Gastroesophageal sphincter (tissue), 4 donors: ENCODE measurements around the gene GGT6. TPM values are rescaled to one million over a fixed set of nuclear protein-coding genes. Genes with fewer than 3 reads are reported as not detected.
"Not testable (repeated sequence)": the region's sequence is repeated elsewhere in the genome, so short reads cannot be mapped to it uniquely, and the experiment has no call there.

Experiments
- ATAC-seq: fragments of 150-250 bp; one replicate; pipeline ENCODE4 v1.9.1; 2016; ENCODE audit warnings: mild to moderate bottlenecking, moderate library complexity
- H3K27ac ChIP-seq, 4 donors: fragments of 200-600 bp; sonication (generic) in 3 of 4; 1 replicate in 3 of 4; 2 replicates in 1 of 4; pipeline ENCODE4 v1.5.1; 2016 to 2019
- H3K27me3 ChIP-seq: fragments of 200-600 bp; sonication (generic); one replicate; pipeline ENCODE4 v1.5.1; 2019
- H3K36me3 ChIP-seq, 2 donors: fragments of 200-600 bp; sonication (generic); one replicate each; pipeline ENCODE4 v1.5.1; 2019; ENCODE audit warnings: control low read depth in 1 of 2
- H3K4me1 ChIP-seq, 3 donors: fragments of 200-600 bp; sonication (generic); 1 replicate in 2 of 3; 2 replicates in 1 of 3; pipeline ENCODE4 v1.5.1; 2016 to 2019; ENCODE audit warnings: control low read depth in 2 of 3
- H3K4me3 ChIP-seq, 2 donors: fragments of 200-600 bp; sonication (generic); one replicate each; pipeline ENCODE4 v1.5.1; 2019; ENCODE audit warnings: mild to moderate bottlenecking in 1 of 2, moderate library complexity in 1 of 2
- H3K9me3 ChIP-seq, 3 donors: fragments of 200-600 bp; sonication (generic); one replicate each; pipeline ENCODE4 v1.5.1; 2017 to 2019; ENCODE audit warnings: control low read depth in 2 of 3
- EP300 ChIP-seq: sonication (generic); formaldehyde crosslinking; IDR thresholded peaks from one replicate; pipeline ENCODE4 v1.6.1; 2017; ENCODE audit warnings: antibody characterized with exemption, mild to moderate bottlenecking
- POLR2A ChIP-seq, 2 donors: fragments of 450-650 bp; IDR thresholded peaks; one replicate each; pipeline ENCODE4 v1.6.1; 2017; ENCODE audit warnings: antibody characterized with exemption in 2 of 2, mild to moderate bottlenecking in 2 of 2, moderate library complexity in 1 of 2
- POLR2AphosphoS5 ChIP-seq: sonication (generic); formaldehyde crosslinking; IDR thresholded peaks from one replicate; pipeline ENCODE4 v1.6.1; 2017; ENCODE audit warnings: antibody characterized with exemption
- WGBS, 2 donors: methylation state at CpG; one replicate each; pipeline ENCODE4 v1.1.5; 2018; ENCODE audit warnings: low coverage in 1 of 2; 5-methylcytosine and 5-hydroxymethylcytosine counted together
- total RNA-seq, 4 donors: library from RNA; depleted of rRNA; stranded (reverse); fragments of >200 nt; gene quantifications; one replicate each; pipeline ENCODE4 v1.1.0, GENCODE V29; 2016
- TF ChIP-seq, protein P1 (sequence below), 4 experiments: fragments of 200-600 bp in 2 of 4; fragments of 450-650 bp in 2 of 4; sonication (generic) in 1 of 4; IDR thresholded peaks; one replicate each; pipeline ENCODE4 v1.5.1; 2017 to 2019; ENCODE audit warnings: antibody characterized with exemption in 4 of 4, mild to moderate bottlenecking in 2 of 4, moderate library complexity in 2 of 4

The GGT6 gene
- total RNA-seq, 4 donors from 2014 or later: 0.27 to 5.9 (median 0.47) TPM; not detected in 1

- H3K4me1 ChIP-seq: peaks cover 0 to 42% (median 15%) of the 10 kb centered on the region in 3 donors
- peak overlapping the region; percentile 48 to 90 (median 84) for H3K27ac ChIP-seq
- H3K4me3 ChIP-seq: no peak overlapping the region
- H3K36me3 ChIP-seq: peaks cover 0 to 6% of the 10 kb centered on the region in 2 donors
- no peak for ATAC-seq
- no peak for TF ChIP-seq POLR2AphosphoS5
- TF ChIP-seq, protein P1, sequence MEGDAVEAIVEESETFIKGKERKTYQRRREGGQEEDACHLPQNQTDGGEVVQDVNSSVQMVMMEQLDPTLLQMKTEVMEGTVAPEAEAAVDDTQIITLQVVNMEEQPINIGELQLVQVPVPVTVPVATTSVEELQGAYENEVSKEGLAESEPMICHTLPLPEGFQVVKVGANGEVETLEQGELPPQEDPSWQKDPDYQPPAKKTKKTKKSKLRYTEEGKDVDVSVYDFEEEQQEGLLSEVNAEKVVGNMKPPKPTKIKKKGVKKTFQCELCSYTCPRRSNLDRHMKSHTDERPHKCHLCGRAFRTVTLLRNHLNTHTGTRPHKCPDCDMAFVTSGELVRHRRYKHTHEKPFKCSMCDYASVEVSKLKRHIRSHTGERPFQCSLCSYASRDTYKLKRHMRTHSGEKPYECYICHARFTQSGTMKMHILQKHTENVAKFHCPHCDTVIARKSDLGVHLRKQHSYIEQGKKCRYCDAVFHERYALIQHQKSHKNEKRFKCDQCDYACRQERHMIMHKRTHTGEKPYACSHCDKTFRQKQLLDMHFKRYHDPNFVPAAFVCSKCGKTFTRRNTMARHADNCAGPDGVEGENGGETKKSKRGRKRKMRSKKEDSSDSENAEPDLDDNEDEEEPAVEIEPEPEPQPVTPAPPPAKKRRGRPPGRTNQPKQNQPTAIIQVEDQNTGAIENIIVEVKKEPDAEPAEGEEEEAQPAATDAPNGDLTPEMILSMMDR (IDR thresholded peaks at IDR 0.05): no peak
- no peak for TF ChIP-seq POLR2A (IDR thresholded peaks at IDR 0.05)
- TF ChIP-seq EP300: no peak
- no peaks in the 10 kb centered on the region for H3K9me3 ChIP-seq
- 82 to 89% methylated on average over 4 to 7 of the region's 13 CpGs for WGBS, 2 donors
- H3K27me3 ChIP-seq: peaks cover 15% of the 10 kb centered on the region
Measured at GRCh38 chr17:4597975-4598374, 37.6 kb upstream of the GGT6 start.

- peak overlapping the region in 2 of 4 donors; percentile 80 to 87 for H3K27ac ChIP-seq
- no peak for ATAC-seq
- H3K9me3 ChIP-seq: no peaks in the 10 kb centered on the region
- WGBS, 2 donors: 93% methylated on average over 3 of the region's 36 CpGs; no CpG with 5 or more reads in 1 of the 2 donors
- H3K4me1 ChIP-seq: peaks cover 0 to 45% (median 15%) of the 10 kb centered on the region in 3 donors
- TF ChIP-seq POLR2A (IDR thresholded peaks at IDR 0.05) (no peak), EP300 (no peak), POLR2AphosphoS5 (no peak)
- TF ChIP-seq, protein P1 (IDR thresholded peaks at IDR 0.05): no peak
- H3K4me3 ChIP-seq: no peak overlapping the region
- H3K27me3 ChIP-seq: peaks cover 15% of the 10 kb centered on the region
- H3K36me3 ChIP-seq: peaks cover 0 to 6% of the 10 kb centered on the region in 2 donors
Measured at GRCh38 chr17:4596636-4597380, 36.4 kb upstream of the GGT6 start.

DNA sequence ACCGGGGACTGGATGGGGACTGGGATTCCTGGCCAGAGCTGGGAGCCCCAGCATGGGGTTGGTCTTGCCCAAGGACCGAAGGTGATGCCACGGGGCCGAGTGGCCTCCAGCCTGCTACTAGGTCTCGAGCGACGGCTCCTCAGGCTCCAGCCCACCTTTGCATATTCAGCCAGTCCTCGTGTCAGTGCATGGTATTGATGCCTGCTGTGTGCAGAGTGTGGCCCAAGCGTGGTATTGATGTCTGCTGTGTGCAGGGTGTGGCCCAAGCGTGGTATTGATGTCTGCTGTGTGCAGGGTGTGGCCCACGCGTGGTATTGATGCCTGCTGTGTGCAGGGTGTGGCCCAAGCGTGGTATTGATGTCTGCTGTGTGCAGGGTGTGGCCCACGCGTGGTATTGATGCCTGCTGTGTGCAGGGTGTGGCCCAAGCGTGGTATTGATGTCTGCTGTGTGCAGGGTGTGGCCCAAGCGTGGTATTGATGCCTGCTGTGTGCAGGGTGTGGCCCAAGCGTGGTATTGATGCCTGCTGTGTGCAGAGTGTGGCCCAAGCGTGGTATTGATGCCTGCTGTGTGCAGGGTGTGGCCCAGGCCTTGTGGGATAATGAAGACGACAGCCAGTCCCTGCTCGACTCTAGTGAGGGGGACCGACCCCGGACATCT, 35.4 kb upstream of the GGT6 start:
- not testable (repeated sequence) for ATAC-seq, H3K9me3 ChIP-seq, H3K4me3 ChIP-seq, H3K36me3 ChIP-seq
- peak overlapping the region in 1 of 4 donors; percentile 87 for H3K27ac ChIP-seq
- H3K27me3 ChIP-seq: peaks cover 15% of the 10 kb centered on the region
- H3K4me1 ChIP-seq: peaks cover 0 to 51% (median 15%) of the 10 kb centered on the region in 3 donors
- WGBS, 2 donors: no CpG with 5 or more reads among the region's 23 CpGs

DNA sequence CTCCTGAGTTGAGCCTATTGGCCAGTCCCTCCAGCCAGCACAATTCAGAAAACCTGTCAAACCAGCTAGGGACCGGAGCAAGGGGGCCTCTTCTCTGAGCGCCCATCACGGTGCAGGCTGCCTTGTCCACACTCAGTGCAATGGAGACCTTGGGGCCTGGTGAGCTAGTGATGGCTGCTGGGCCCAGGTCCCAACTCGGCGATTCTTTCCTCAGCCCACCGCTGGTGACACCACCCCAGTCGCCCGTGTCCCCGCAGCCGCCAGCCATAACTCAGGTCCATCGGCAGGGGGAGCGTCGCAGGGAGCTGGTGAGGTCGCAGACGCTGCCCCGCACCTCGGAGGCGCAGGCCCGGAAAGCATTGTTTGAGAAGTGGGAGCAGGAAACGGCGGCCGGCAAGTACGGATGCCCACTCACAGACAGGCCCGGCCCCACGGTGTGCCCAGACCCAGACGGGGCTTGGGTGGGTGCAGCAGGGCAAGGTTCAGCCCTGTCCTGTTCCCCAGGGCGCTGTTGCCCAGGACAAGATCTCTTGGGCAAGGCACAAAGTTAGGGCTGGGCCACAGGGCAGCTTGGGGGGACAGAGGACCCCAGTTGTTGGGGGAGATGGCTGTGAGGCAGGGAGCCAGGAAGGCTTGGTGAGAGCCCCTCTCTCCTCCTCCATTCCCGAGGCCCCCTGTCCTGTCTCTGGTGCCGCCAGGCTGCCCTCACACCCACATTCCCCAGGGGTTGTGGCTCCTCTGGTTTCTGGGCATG, 34.7 kb upstream of the GGT6 start:
- Histone ChIP-seq H3K36me3 (peaks cover 0 to 6% of the 10 kb centered on the region in 2 donors), H3K27ac (peak overlapping the region in 1 of 4 donors; percentile 42), H3K9me3 (no peaks in the 10 kb centered on the region), H3K4me3 (no peak overlapping the region), H3K4me1 (peaks cover 0 to 45% (median 14%) of the 10 kb centered on the region in 3 donors), H3K27me3 (peaks cover 10% of the 10 kb centered on the region)
- WGBS, 2 donors: 46% methylated on average over 5 of the region's 29 CpGs; no CpG with 5 or more reads in 1 of the 2 donors
- ATAC-seq: no peak
- TF ChIP-seq POLR2AphosphoS5: no peak
- TF ChIP-seq, protein P1 (IDR thresholded peaks at IDR 0.05): peak in 2 of 4 experiments; percentile 12 to 42

- Histone ChIP-seq H3K4me3 (no peak overlapping the region), H3K4me1 (peaks cover 0 to 38% (median 9%) of the 10 kb centered on the region in 3 donors), H3K36me3 (peaks cover 0 to 6% of the 10 kb centered on the region in 2 donors), H3K9me3 (no peaks in the 10 kb centered on the region), H3K27me3 (peaks cover 5% of the 10 kb centered on the region), H3K27ac (peak overlapping the region in 1 of 4 donors; percentile 42)
- ATAC-seq: no peak
- 67% methylated on average over 1 of the region's 7 CpGs; no CpG with 5 or more reads in 1 of the 2 donors for WGBS, 2 donors
- TF ChIP-seq, protein P1 (IDR thresholded peaks at IDR 0.05): no peak
- TF ChIP-seq POLR2AphosphoS5 (no peak), POLR2A (IDR thresholded peaks at IDR 0.05) (no peak), EP300 (no peak)
Measured at GRCh38 chr17:4594406-4594805, 34.0 kb upstream of the GGT6 start.
